Hindlimb muscle (tissue), 1 donor: ENCODE data around the gene ATP11B. TPM values are rescaled to one million over a fixed set of nuclear protein-coding genes. Genes with fewer than 3 reads are reported as not detected.

Experiments
- DNase-seq: peaks from one replicate; pipeline ENCODE4 v3.0.0-alpha.2; 2013
- polyA plus RNA-seq: library from polyadenylated mRNA; unstranded; fragments of 120-200 nt; gene quantifications from one replicate; pipeline ENCODE4 v1.2.1, GENCODE V29; 2013; ENCODE audit not compliant: insufficient read length

ATP11B gene
- polyA plus RNA-seq, 1 donor = 39.7 TPM

DNA sequence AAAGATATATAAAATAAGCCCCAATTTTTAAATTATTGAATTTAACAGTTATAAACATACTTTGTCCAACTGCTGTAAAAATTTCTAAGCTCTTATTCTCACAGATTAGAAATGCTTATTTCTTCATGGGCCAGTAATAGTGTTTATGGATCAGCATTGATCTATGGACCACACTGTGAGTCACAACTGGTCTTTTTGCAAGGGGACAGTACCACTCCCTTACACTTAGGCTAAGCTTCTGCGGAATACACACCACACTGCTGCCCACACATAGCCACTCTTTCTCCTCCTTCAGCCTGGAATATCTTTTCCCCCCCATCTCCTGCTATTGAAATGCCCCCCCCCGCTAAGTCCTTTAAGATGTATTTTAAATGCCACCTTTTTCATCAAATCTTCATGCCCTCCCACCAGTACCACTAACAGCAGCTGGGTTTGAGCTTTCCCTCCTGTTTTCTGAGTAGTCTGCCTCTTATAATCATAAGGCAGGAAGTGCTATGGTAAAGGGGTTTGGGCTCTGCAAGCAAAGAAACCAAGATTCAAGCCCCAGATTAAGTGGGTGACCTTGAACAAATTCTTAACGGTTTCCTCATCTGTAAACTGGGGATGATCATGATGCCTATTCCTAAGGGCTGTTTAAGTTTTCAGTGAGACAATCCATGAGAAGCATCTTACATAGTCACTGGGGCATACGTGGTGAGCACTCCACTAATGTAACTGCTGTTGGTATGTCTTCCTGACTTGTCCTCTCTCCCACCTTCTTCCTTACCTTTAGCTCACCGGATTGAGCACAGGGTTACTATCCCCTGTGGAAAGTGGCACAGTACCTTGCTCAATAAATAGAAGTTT lies 117.9 kb downstream of the ATP11B start:
- no peak for DNase-seq

DNA sequence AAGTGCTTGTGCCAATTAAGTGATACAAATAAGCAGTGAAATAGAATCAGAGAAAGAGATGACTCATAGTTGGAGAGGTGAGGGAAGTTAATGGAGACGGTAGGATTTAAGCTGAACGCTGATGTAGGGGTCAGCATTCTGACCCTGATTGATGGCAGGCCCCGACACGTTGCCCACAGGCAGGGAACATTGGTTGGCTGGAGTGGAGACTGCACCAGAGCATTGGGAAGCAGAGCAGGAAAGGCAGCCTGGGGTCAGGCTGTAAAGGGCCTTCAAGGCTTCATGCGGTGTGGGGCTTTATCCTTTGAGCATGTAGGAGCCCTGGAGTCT lies 118.4 kb downstream of the ATP11B start:
- DNase-seq = no peak

DNA sequence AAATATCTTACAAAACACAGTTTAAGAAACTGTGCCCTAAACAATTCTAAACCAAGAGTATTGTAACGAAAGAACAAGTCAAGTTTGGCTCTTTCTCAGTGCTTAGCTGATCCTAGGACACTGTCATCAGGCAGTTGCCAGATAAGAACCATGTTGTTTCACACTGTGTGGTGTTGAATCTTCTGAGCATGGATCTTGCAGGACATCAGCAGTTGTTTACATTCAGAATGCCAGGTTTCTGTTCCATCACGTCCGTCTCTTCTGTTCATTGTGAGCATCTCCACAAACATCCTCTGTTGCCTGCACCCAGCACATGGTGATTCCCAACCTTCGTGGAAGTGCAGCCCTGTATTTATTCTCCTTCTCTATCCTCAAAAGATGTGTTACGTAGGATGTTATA lies 119.2 kb downstream of the ATP11B start:
- no peak for DNase-seq

DNA sequence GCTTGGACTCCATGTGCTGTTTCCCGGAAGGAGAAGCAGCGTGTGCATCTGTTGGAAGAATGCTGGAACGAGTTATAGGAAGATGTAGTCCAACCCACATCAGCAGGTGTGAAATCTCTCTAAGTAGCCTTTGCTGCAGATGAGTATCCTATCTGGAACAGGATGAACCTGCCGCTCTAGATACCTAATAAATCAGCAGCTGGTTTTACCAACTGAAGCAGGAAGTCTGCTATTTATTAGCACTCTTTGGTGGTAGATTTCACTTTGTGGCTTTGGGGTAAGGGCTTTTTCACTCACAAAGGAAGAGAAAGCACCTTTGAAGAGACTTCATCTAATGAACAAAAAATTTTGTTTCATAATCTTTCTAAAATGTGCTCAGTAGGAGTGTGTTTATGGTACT lies 120.6 kb downstream of the ATP11B start:
- no peak for DNase-seq

DNA sequence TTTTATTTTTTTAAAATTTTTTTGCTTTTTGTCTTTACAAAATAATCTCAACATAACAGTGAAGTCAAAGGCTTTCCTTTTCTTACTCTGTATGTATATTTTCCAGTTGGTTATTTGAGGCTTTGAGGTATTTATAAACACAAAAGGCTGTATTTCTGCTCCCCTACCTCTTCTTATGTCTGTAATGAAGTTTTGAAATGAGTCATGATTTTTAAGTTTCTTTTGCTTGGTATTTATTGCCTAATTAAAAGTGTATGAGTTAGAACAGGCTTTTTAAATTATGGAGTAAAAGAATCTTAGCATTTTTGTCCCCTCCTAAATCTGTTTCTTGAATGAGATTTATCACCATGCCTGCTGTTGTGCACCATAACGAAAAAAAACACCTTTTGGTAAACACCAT lies 121.0 kb downstream of the ATP11B start:
- no peak for DNase-seq

DNA sequence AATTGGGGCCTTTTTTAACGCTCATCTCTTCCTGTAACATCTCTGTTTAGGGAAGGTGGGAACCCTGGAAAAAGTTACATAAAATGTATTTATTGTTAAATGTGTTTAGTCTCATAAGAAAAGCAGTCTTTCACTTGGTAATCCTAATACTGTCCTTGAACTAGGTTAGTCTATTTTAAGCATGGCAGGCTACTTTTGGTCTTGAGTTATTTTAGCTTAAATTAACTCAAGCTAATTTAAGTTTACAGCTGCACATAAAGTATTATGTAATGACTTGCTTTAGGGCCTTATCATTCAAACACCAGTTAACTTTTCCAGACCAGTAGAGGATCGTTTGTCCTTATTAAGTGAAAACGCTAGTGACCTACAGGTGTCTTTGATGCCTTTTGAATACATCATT lies 123.8 kb downstream of the ATP11B start:
- DNase-seq = no peak

DNA sequence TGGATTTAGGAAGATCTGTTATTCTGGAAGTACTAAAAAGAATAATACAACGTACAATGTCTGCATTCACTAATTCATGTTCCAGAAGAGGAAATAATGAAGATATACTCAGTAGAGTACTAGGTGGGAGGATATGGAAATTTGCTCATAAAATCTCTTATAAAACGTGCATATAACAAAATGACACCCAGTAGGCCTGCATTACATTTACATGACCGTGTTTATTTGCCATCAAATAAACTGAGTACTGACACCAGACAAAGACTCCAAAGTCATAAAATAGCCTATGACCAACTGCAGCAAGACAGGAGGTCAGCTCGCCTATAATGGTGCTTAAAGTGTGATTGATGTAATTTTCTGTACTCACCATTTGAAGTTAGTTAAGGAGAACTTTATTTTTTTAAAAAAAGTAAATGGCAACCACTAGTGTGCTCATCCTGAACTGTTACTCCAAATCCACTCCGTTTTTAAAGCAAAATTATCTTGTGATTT lies 126.6 kb downstream of the ATP11B start:
- no peak for DNase-seq

DNA sequence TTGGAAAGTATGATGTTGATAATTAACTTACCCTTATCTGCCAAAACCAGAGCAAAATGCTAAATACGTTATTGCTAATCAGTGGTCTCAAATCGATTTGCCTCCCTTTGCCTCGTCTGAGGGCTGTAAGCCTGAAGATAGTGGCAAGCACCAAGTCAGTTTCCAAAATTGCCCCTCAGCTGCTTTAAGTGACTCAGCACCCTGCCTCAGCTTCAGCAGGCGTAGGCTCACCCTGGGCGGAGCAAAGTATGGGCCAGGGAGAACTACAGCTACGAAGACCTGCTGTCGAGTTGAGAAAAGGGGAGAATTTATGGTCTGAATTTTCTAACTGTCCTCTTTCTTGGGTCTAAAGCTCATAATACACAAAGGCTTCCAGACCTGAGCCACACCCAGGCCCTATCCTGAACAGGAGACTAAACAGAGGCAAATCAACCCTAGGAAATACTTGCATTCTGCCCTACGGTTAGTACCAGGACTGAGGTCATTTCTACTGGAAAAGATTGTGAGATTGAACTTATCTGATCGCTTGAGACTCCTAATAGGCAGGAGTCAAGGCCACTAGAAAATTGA lies 127.3 kb downstream of the ATP11B start:
- DNase-seq = no peak

DNA sequence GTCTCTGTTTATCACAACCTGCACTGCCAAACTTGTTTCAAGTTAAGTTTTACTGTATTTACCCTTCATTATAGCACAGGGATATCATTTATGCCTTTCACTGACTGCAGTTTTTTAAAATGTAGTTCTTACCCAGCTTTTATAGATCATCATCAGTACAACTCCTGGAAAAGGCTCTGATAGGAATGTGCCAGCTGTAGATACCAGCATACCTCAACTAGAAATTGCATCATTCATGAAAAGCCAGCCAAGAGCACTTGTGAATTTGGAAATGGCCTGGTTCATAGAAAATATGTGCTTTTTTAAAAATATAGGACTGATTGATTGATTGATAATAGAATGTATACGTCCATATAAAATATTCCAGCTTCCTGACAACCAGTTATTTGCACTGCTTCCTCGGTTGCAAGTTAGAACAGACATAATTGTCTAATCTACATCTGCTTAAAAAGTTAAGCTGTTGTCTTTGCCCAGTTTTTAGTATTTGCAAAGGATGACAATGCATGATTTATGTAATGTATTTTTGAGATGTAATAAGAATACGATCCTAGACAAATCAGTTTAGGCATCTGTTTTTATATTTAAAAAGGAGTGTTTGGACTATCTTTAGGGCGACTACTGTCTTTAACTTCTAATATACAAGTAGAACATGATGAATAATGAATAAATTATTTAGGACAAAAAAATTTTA lies 128.5 kb downstream of the ATP11B start:
- DNase-seq = no peak

DNA sequence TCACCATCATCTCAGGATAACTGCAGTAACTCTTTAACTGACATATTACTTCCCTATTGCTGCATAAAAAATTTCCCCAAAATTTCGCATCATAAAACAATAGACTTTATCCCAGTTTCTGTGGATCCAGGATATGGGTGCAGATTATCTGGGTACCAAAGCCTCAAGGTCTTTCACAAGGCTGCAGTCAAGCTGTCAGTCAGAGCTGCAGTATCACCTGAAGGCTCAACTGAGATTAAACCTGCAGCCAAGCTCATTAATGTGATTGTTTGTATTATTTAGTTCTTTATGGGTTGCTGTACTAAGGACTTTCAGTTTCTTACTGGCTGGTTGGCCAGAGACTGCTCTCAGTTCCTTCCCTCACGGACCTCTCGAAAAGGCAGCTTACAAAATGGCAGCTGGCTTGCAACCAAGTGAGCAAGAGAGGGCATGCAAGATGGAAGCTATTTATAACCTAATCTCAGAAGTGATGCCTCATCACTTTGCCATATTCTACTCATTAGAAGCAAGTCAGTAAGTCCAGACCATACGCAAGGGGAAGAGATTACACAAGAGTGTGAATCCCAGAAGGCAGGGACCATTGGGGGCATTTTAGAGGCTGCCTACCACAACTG lies 132.1 kb downstream of the ATP11B start:
- no peak for DNase-seq

DNA sequence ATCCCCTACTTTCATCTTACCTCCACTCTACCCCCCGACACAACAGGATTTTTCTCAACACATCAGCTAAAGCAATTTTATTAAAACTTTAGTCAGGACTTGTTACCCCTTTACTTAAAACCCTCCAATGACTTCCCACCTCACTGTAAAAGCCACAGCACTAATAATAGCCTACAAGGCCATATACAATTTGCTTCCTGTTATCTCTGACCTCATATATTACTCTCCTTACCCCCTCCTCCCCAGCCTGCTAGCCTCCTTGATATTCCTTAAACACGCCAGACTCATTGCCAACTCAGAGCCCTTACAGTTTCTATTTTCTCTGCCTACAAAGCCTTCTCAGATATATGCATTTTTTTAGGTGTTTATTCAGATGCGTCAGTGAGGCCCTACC lies 132.6 kb downstream of the ATP11B start:
- no peak for DNase-seq

DNA sequence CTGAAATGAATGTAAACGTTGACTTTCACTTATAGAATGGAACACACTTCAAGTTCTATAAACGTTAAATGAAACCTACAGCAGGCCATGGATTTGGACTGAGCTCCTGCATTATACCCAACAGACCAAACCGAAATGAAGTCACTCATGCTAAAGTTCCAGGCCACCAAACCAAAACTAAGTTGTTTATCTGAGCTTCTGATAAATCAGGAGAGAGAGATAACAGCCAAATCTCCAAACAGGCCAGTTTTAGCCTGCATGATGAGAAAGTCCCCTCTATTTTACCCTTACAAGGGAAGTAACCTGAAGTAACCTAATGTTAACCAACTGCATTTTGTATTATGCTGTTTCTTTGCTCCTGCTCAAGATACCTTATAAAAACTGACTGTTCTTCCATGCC lies 142.5 kb downstream of the ATP11B start:
- no peak for DNase-seq

DNA sequence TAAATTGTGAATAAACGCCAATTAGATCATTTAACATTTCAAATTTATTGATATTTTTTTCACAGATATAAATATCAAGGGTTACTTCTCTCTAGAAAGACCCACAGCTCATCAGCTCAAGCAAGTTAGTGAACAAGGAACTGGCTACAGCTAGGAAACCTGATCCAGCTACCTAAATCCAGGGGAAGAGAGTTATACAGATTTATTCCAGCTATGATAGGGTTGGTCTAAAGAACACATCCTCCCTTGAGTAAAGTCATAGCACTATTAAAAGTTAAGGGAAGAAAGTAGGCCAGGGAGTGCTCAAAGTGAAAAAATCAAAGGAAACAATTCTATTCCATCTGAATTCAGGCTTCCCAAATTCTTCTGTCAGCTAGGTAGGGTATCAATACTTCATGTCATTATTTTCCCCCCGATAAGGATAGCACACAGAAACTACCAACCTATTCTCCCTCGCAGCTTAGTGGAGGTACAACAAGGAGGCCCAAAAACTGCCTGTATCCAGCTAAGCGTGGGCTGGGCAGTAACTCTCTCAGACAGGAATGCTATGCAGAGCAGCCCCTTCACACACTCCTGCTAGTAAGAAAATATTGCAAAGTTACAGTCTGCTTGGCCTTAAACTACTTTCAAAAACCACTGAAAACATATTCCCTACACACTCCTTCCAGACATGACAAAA lies 143.1 kb downstream of the ATP11B start:
- no peak for DNase-seq

DNA sequence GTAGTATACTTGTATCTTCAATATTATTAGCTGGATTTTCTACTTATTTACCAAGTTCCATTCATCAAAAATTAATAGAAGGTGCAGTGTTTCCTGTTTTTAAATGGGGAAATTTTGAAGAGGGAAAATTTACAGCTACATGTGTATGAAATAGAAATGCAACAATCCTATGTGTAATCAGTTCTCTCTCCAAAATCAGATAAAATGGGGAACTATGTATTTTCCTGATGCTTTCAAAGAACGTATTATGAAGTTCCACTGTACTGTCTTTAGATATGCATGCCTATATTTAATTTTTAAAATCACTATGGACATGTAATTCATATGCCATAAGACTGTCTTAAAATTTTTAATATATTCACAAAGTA lies 143.6 kb downstream of the ATP11B start:
- DNase-seq = no peak

DNA sequence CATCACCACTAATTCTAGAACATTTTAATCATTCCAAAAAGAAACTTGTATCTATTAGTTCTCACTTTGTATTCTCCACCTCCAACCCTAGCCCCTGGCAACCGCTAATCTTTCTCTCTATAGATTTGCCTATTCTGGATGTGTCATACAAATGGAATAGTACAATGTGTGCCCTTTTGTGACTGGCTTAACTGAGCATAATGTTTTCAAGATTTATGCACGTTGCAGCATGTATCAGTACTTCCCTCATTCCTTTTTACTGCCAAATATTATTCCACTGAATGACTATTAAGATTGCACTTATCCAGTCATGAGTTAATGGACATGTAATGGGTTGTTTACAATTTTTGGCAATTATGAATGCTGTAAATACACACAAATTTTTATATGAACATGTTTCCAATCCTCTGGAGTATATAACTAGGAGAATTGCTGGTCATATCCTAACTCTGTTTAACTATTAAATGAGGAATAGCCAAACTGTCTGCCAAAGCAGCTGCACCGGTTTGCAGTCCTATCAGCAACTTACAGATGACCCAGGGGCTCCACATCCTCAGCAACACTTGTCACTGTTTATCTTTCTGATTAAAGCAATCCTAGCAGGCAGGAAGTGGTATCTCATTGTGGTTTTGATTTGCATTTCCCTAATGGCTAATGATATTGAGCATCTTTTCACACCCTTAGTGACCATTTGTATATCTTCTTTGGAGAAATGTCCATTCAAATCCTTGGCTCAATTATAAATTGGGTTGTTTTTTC lies 144.2 kb downstream of the ATP11B start:
- DNase-seq = no peak

DNA sequence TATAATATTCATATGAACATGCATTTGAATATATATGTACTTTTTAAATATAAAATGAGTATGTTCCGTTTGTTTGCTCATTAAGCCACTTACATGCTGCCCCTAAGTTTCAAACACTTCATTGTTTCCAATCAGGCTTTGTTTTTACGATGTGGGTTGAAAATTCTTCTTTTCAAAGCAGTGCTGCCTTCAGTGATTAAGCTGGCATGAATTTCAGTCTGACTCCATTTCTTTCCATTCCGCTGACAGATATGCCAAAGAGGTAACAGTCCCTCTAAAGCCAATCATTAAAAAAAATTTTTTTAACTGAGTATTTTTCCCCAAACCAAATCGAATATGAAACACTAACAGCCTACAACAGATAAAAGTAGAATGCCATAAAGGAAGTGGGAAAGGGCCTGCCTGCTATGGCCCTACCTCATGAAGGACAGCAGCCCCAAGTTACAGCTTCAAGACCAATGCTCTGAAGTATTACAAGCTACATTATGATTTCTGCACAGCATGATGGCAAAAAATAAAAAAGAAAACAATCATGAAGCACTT lies 147.0 kb downstream of the ATP11B start:
- no peak for DNase-seq

DNA sequence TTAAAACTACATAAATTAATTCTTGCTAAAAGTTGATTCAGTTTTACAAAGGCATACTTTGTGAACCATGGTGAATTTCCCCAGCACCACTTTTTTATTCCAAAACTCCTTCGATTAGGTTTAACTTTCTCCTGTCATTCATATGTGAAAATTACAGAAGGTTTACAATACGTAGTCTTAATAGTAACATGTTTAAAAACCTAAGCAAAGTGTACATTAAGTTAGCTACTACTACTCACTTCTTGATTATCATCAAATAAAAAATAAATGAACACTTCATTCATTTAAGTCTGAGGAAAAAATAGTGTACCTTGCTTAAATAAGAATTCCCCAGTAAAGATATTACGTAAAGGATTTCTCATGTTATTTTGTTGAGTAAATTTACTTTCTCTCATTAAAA lies 148.4 kb downstream of the ATP11B start:
- DNase-seq = no peak

DNA sequence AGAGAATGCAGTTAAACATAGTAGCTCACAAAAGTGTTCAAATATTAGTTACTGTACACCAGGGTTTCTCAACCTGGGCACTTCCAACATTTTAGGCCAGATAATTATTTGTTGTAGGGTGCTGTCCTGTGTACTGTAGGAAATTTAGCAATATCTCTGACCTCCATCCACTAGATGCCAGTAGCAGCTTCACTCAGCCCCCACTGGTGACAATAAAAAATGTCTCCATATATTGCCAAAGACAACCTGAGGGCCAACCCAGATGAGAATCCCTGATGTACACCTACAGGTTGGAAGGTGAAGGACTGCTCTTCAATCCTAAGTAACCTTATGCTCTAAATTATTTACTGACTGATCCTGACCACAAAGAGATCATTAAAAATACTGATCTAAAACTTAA lies 154.6 kb downstream of the ATP11B start:
- DNase-seq = no peak

DNA sequence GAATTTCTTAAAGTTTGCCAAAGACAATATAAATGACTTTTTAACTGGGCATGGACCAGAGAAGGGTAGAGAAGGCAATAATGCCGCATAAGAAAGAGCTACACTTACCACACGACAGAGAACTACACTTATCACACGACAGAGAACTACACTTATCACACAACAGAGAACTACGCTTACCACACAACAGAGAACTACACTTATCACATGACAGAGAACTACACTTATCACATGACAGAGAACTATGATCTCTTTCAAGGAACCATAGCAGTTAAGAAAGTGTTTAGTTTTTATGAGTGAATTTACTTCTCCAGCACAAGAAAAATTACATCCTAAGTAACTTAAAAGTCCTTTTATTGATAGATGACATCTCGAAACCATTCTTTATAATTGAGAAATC lies 155.0 kb downstream of the ATP11B start:
- DNase-seq = no peak

DNA sequence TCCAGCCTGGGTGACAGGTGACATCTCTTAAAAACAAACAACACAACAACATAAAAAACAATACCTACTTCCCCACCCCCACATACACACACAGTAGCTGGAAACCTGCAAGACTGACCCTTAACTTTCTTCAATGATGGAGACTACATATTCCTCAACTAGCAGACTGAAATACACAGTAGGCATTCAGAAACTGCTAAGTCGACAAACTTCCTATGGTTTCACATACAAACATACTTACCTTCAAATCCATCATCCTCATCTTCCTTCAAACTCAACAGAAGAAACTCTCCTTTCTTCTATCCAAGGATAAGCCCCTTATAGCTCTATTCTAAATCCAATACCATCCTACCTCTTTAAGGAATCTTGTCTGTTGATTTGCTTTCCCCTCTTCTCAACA lies 156.4 kb downstream of the ATP11B start:
- DNase-seq = no peak

DNA sequence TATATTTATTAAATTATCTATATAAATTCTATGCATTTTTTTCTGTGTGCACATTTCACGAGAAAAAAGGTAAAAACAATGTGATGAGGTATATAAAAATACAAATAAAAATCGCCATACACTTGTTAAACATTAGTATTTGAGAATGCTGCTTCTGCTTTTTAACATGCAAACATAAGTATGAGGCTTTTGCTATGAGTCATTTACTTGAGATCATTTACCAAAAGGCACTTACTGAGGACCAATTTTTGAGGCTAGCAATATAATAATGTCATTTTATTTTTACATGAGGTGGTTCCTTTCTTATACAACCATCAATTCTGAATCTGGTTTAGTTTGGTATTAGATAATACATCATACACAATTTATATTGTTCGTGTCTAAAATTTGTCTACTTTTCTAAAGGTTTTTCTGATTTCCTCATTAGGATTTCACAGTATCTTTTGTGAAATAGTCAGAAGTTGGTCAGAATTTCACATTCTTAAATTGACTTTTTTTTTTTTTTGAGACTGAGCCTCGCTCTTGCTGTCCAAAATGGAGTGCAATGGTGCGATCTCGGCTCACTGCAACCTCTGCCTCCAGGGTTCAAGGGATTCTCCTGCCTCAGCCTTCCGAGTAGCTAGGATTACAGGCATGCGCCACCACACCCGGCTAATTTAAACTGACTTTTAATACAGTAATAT lies 161.4 kb downstream of the ATP11B start:
- no peak for DNase-seq
